NB4 (cell line): ENCODE data around the gene DBF4B.
"Not testable (repeated sequence)": the region's sequence is repeated elsewhere in the genome, so short reads cannot be mapped to it uniquely, and the experiment has no call there.

ENCODE experiments used
- DNase-seq: peaks from one replicate; pipeline ENCODE4 v3.0.0; 2010; ENCODE audit warnings: low read depth
- H3K4me3 ChIP-seq: one replicate; pipeline ENCODE4 v1.5.1; 2011; ENCODE audit warnings: mild to moderate bottlenecking, low read depth, low read length, moderate library complexity
- CTCF ChIP-seq: IDR thresholded peaks from one replicate; pipeline ENCODE4 v1.5.1; 2012; ENCODE audit warnings: low read depth, low read length
- MAX ChIP-seq: IDR thresholded peaks from 2 replicates; pipeline ENCODE4 v1.6.1; 2011; ENCODE audit warnings: low read depth, low read length
- MYC ChIP-seq: IDR thresholded peaks from 2 replicates; pipeline ENCODE4 v1.6.1; 2011; ENCODE audit warnings: low read depth, low read length
- POLR2A ChIP-seq: IDR thresholded peaks from 2 replicates; pipeline ENCODE4 v1.6.1; 2011; ENCODE audit warnings: mild to moderate bottlenecking; ENCODE audit not compliant: insufficient read length; ENCODE audit errors: extremely low read depth

DBF4B gene

GRCh38 chr17:44688675-44689476, 19.6 kb upstream of the DBF4B start:
- H3K4me3 ChIP-seq = peak overlapping the region; percentile 96
- TF ChIP-seq MYC (no peak), MAX (no peak), POLR2A (no peak), CTCF (no peak)
- DNase-seq = peak; percentile 9

- peak within 1 kb of the TSS; percentile 96 for H3K4me3 ChIP-seq
- TF ChIP-seq CTCF = no peak
- TF ChIP-seq POLR2A = peak; percentile 94
- peak; percentile 84 for TF ChIP-seq MAX
- peak; percentile 55 for TF ChIP-seq MYC
- DNase-seq = peak; percentile 94
These were observed 18.8 kb upstream of the DBF4B start, which contains the start of gene CCDC43 for GRCh38 chr17:44689477-44690217. CCDC43 (minus strand) TSS chr17:44689776; CDS start chr17:44689753, 23 bp downstream.

GRCh38 chr17:44690746-44691306, 17.6 kb upstream of the DBF4B start:
- H3K4me3 ChIP-seq = not testable (repeated sequence)
- peak; percentile 61 for DNase-seq

GRCh38 chr17:44693609-44694008, 14.9 kb upstream of the DBF4B start:
- no peak for DNase-seq
- no peak overlapping the region for H3K4me3 ChIP-seq
- no peak for TF ChIP-seq MAX
- no peak for TF ChIP-seq CTCF
- TF ChIP-seq MYC = no peak
- no peak for TF ChIP-seq POLR2A

More at GRCh38 chr17:44690746-44691306, 17.6 kb upstream of the DBF4B start:
- peak; percentile 14 for TF ChIP-seq CTCF

GRCh38 chr17:44700288-44700687, 8.2 kb upstream of the DBF4B start:
- not testable (repeated sequence) for DNase-seq, H3K4me3 ChIP-seq

GRCh38 chr17:44707755-44708400, 587 bp upstream of the DBF4B start:
- H3K4me3 ChIP-seq = peak overlapping the region; percentile 100
- TF ChIP-seq MYC (no peak), POLR2A (no peak), CTCF (no peak), MAX (no peak)
- no peak for DNase-seq
